Uterus (tissue), 2 donors: ENCODE measurements around the gene AURKA.

ENCODE experiments used
- POLR2A ChIP-seq, 2 donors: fragments of 450-650 bp; IDR thresholded peaks; one replicate each; pipeline ENCODE4 v1.6.1; 2016; ENCODE audit warnings: antibody characterized with exemption in 2 of 2, mild to moderate bottlenecking in 1 of 2, moderate library complexity in 1 of 2
- TF ChIP-seq, protein P1 (sequence below), 4 experiments: fragments of 200-600 bp in 2 of 4; fragments of 450-650 bp in 2 of 4; sonication (generic) in 2 of 4; IDR thresholded peaks; one replicate each; pipeline ENCODE4 v1.5.1; 2016 to 2019; ENCODE audit warnings: antibody characterized with exemption in 4 of 4, mild to moderate bottlenecking in 2 of 4, moderate library complexity in 1 of 4

DNA sequence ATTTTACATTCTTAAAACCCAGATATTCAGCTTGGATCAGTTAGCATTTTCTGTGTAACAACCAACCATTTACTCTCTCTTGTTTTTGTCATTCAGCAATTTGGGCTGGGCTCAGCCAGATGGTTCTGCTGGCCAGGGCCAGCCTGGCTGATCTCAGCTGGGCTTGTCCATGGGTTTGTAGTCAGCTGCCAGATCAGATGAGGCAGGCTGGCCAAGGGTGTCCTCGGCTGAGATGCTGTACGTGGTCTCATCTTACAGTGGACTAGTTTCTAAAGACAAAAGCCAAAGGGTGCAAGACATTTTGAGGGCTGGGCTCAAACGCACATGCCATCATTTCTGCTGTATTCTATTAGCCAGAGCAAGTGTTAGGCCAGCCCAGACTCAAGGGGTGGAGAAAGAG, 49.2 kb downstream of the AURKA start:
- TF ChIP-seq, protein P1, sequence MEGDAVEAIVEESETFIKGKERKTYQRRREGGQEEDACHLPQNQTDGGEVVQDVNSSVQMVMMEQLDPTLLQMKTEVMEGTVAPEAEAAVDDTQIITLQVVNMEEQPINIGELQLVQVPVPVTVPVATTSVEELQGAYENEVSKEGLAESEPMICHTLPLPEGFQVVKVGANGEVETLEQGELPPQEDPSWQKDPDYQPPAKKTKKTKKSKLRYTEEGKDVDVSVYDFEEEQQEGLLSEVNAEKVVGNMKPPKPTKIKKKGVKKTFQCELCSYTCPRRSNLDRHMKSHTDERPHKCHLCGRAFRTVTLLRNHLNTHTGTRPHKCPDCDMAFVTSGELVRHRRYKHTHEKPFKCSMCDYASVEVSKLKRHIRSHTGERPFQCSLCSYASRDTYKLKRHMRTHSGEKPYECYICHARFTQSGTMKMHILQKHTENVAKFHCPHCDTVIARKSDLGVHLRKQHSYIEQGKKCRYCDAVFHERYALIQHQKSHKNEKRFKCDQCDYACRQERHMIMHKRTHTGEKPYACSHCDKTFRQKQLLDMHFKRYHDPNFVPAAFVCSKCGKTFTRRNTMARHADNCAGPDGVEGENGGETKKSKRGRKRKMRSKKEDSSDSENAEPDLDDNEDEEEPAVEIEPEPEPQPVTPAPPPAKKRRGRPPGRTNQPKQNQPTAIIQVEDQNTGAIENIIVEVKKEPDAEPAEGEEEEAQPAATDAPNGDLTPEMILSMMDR (IDR thresholded peaks at IDR 0.05), result no peak
- TF ChIP-seq POLR2A (IDR thresholded peaks at IDR 0.05), result no peak
